GM19372 (cell line): Measurements from ENCODE around the gene MYO1E.
"Not testable (repeated sequence)": the region's sequence is repeated elsewhere in the genome, so short reads cannot be mapped to it uniquely, and the experiment has no call there.

Experiments
- ATAC-seq: cut with Tn5 transposase; IDR thresholded peaks from one replicate; pipeline ENCODE4 v1.9.1; 2021; ENCODE audit warnings: mild to moderate bottlenecking, low read depth, moderate library complexity; ENCODE audit not compliant: unreplicated experiment

Gene MYO1E

DNA sequence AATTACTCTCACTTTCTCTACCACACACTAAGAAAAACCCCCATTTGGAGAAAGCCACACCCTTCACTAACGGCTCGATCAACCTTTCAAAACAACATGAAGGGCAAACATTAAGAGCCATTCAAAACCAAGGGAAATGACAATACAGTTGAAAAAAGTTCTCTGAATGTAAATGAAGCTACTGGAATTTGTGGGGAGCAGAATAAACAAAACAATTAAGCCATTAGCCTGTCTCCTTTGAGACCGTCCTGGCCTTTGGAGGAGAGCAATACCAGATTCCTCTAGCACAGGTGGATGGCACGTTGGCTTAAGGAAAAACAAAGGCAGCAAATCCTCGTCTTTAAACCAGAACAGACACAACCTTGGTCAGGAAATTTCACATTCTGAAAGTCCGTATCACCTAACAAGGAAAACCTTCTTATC, 18.7 kb downstream of the MYO1E start:
- ATAC-seq: no peak

DNA sequence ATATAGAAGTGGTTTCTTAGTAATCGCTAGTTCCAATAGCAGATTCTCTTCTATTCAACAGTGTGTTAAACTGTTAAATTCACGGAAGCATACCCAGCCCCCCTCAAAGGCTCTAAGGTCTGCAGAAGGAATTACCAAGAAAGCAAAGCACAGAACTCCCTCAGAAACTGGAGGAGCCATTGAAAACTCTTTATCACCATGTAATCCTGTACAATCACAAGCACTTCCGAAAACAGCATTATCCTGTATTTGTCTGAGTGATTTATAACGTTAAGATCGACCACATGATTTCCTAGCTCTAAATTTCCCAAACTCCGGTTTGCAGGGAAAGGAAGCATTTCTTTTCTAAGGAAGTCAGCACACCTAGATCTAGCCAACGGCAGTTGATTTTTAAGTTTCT, 20.0 kb downstream of the MYO1E start:
- ATAC-seq: no peak

GRCh38 chr15:59352189-59352588, 20.5 kb downstream of the MYO1E start:
- ATAC-seq: no peak

DNA sequence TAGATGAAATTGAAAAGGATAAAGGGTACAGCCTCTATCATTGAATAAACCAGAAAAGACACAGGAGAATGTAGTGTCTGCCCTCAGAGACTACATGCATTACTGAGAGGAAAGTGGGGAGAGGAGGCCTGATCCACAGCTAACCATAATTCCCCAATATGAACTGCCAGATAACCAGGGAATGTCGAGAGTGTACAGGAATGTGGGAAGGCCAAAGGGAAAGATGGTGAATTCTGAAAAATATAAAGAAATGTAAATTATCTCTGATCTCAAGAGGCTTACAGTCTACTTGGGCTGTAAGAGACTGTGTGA, 22.3 kb downstream of the MYO1E start:
- no peak for ATAC-seq

GRCh38 chr15:59349680-59350420, 22.8 kb downstream of the MYO1E start:
- no peak for ATAC-seq

DNA sequence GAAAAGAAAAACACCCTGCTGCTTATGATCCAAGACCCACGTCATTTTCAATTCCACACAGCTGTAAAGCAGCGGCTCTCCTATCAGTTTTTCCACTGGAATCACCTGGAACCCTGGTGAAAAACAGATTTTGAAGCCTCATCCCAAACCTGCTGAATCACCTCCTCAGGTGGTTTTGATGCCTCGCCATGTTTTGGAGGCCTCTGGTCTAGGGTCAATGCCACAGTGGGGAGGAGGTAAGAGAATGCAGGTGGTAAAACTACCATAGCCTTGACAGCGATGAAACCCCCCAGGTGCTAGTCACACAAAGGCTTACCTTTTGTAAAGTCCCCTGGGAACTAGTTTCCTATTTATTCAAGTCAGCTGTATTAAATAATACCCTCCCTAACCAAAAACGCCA, 24.8 kb downstream of the MYO1E start:
- ATAC-seq: no peak

- ATAC-seq: no peak
These were observed 25.7 kb downstream of the MYO1E start for GRCh38 chr15:59346951-59347350.

GRCh38 chr15:59345326-59345725, 27.3 kb downstream of the MYO1E start:
- no peak for ATAC-seq

DNA sequence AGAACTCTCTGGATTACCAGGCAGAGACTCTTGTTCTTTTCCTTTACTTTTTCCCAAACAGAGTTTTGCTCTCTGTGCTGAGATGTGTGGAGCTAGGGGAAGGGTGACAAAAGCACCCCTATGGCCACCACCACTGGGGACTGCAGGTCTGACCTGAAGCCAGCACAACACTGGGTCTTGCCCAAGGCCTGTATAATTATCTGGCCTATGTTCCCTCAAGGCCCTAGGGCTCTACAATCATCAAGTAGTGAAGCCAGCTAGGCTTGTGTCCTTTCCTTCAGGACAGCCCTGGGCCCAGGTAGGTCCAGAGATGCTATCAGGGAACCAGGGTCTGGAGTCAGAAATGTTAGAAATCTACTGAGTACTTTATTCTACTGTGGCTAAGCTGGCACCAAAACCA, 28.4 kb downstream of the MYO1E start:
- ATAC-seq: no peak

- ATAC-seq: no peak
These were observed 32.3 kb downstream of the MYO1E start for GRCh38 chr15:59340325-59340724.

- no peak for ATAC-seq
These were observed 33.4 kb downstream of the MYO1E start for GRCh38 chr15:59339252-59339672.

DNA sequence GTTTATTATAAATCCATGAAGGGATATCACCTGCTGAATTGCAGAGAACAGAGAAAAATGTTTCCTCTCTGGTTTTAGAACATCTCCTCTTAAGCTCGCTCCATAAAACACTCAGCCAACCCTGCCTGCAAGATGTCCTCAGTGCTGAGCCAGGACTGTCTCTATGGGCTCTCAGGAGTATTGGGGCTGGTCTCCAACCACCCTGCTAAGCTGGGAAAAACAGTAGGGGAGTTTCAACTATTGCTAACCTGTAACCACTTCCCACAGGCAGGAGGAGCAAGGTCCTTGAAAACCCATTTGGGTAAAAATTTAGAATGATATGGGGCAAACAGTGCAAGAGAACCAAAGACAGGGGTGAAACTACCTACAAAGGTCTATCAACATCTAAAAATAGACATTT, 34.3 kb downstream of the MYO1E start:
- no peak for ATAC-seq

- not testable (repeated sequence) for ATAC-seq
These were observed 35.9 kb downstream of the MYO1E start for GRCh38 chr15:59336725-59337124.

DNA sequence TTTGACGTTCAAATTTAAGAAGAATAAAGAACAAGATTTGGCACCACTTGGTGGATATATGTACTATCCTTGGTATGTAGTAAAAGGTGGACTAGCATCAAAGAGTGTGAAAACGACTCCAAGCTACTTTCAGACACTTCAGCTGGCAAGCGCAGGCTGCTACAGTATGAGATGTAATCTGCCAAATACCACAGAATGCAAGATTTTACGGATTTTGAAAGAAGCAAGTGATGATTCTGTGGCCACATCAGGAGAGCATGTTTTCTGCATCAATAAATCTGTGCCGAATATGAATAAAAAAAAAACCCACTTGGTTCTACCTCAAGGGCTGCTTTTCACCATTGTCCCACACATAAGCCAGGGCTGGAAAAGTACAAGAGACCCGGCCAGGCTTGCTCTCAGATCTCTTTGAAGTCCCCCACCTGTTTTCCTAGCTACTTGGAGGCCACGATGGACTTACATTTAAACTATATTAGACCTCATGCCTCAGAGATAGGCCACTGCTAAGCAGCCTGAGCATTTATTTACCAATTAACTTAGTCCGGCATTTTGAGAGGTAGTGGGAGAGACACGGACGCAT, 37.4 kb downstream of the MYO1E start:
- no peak for ATAC-seq

DNA sequence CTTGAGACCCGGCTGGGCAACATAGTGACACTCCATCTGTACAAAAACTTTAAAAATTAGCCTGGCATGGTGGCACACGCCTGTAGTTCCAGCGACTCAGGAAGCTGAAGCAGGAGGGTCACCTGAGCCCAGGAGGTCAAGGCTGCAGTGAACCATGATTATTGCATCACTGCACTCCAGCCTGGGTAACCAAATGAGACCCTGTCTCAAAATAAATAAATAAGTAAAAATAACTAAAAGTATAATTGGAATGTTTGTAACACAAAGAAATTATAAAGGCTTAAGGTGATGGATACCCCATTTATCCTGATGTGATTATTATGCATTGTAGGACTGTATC, 38.6 kb downstream of the MYO1E start:
- ATAC-seq: no peak

DNA sequence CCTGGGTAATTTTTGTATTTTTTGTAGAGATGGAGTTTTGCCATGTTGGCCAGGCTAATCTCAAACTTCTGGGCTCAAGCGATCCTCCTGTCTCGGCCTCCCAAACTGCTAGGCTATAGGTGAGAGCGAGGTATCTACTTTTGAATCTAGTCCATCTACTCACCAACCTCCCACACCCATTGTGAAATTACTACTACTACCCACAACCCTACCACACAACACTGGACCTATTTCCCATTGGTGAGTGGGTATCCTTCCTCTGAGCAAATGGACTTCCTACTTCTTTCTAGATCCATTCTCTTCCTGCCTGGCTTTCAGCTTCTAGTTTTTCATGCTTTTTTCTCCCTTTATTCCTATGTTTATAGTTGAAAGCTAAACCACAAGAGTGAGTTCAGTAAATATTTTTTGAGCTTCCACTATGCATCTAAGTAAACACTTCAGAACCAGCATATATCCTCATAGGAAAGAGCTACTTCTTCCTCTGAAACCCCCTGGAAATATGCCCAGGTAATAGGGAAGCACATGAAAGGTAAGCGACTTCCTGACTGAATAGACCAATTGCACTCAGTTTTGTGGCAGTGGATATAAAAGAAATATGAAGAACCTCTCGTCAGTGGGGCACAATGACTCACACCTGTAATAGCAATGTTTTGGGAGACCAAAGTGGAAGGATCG, 39.1 kb downstream of the MYO1E start:
- no peak for ATAC-seq

DNA sequence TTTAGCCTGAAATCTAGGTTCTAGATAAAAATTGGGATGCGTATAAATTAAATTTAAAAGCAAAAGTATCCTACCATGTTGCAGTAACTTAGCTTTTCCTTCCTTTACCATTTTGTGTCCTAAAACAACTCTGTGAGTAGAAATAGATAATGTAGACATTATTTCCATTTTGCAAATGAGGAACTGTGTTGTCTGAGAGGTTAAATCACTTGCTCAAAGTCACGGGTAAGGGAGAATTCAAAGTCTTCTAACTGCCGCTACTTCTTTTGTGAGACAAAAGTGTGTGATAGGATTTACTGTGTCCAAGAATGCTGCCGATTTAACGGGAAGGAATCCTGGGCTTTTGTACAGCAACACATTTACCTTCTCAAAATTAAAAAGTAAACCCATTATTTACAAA, 40.7 kb downstream of the MYO1E start:
- ATAC-seq: no peak

DNA sequence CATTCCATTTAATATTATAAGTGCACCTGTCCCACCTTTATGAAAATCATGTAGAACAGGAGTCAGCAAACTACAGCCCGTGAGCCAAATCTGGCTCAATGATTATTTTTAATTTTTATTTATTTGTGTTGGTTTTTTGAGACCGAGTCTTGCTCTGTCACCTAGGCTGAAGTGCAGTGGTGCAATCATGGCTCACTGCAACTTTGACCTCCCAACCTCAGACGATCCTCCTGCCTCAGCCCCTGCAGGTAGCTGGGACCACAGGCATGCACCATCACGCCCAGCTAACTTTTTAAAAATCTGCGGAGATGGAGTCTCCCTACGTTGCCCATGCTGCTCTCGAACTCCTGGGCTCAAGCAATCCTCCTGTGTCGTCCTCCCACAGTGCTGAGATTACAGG, 42.0 kb downstream of the MYO1E start:
- ATAC-seq: no peak

DNA sequence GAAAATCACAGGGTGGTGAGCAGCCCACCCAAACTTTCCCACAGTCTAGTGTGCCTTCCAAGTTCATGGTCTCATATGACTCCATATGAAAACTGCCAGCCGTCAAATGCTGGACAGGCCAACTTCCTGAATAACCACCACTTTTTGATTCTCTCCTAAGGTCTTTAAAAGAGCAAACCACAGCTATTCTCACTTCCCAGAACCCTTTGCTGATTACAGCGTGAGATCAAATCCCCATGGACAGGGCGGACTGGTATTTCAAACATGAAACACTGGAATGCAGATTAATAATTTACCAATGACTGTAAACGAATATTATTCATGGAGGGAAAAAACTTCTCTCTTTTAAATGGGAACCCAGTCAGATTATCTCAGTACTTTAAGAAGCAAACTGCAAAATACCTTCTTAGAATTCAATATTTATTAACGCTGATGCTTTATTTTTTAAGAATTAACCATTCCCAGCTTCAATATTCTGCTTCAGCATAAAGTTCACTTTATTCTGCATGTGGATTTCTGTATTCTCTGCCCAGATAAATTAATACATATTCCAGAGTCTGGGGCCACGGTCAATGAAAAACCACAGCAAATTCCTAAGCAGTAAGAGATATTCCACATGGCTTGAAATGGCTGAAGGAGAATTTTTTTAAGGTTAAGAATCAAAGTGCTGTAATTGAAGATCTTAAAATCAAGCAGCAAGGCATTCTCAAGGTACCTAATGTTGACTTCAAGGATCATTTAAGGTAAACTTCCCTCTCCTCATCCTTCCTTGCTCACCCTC, 42.9 kb downstream of the MYO1E start:
- no peak for ATAC-seq

- no peak for ATAC-seq
These were observed 43.6 kb downstream of the MYO1E start for GRCh38 chr15:59329091-59329490.

DNA sequence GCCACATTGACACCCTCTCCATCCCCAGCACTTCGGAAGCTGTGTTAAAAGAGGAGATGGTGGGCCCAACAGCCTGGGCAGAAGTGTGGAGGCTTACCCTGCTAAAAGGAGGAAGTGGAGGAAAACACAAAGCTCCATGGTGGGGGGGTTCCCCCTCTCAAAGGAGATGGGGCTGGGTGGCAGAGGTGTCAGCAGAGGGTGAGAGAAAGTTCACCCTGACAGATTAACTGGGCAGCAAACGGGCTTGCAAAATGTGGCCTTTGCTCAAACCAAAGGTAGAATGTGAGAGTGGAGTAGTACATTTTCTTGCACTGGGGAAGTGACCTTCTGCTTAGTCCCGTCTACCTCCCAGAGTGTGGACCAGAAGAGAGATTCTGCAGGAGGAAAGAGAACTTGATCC, 44.7 kb downstream of the MYO1E start:
- no peak for ATAC-seq
